ENCODE results near the gene CA12. TPM values are rescaled to one million over a fixed set of nuclear protein-coding genes. Genes with fewer than 3 reads are reported as not detected.

Gene CA12
- total RNA-seq, 2 experiments from 2014 or later = not detected

DNA sequence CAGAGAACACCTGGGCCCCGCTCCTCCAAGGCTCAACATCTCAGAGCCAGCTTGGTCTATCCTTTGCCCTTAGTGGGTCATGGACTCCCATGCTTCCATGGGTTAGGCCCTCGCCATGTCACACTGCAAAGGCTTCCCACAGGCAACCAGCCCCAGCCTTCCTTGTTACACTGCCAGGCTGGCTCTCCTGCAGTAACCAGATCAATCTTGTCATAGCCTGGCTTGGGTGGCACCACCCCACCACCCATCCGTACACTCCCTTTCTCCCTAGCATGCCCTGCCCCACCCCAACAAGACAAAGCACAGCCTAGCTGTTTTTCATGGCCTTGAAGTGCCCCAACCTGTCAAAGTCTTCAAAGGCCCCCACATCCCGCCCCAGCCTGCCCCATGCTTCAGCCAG lies 30.5 kb downstream of the CA12 start:
- Histone ChIP-seq H3K4me1 (ENCODE audit: insufficient read depth, low read length) (no peaks in the 10 kb centered on the region), H3K9me3 (ENCODE audit: control insufficient read depth in 1 of 2, insufficient read depth in 1 of 2, low read length in 2 of 2) (no peaks in the 10 kb centered on the region), H3K4me3 (ENCODE audit: low read length) (no peak overlapping the region), H3K27me3 (ENCODE audit: control insufficient read depth in 1 of 2, insufficient read depth in 2 of 2, low read length in 2 of 2) (no peaks in the 10 kb centered on the region), H3K27ac (ENCODE audit: low read depth in 1 of 2, low read length in 2 of 2) (no peak overlapping the region), H3K36me3 (ENCODE audit: insufficient read depth, low read length) (no peaks in the 10 kb centered on the region)
- Mint-ChIP-seq H3K36me3 (ENCODE audit: low read depth) (no peaks in the 10 kb centered on the region), H3K4me3 (no peak overlapping the region), H3K27ac (no peak overlapping the region), H3K9me3 (no peaks in the 10 kb centered on the region), H3K4me1 (ENCODE audit: low read depth) (no peaks in the 10 kb centered on the region), H3K27me3 (no peaks in the 10 kb centered on the region)
- ATAC-seq (ENCODE audit: poor library complexity) = no peak
- POLR2A ChIA-PET = no interaction called here
- no peak for DNase-seq
- TF ChIP-seq, protein P1, sequence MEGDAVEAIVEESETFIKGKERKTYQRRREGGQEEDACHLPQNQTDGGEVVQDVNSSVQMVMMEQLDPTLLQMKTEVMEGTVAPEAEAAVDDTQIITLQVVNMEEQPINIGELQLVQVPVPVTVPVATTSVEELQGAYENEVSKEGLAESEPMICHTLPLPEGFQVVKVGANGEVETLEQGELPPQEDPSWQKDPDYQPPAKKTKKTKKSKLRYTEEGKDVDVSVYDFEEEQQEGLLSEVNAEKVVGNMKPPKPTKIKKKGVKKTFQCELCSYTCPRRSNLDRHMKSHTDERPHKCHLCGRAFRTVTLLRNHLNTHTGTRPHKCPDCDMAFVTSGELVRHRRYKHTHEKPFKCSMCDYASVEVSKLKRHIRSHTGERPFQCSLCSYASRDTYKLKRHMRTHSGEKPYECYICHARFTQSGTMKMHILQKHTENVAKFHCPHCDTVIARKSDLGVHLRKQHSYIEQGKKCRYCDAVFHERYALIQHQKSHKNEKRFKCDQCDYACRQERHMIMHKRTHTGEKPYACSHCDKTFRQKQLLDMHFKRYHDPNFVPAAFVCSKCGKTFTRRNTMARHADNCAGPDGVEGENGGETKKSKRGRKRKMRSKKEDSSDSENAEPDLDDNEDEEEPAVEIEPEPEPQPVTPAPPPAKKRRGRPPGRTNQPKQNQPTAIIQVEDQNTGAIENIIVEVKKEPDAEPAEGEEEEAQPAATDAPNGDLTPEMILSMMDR (IDR thresholded peaks at IDR 0.05) = no peak
- CTCF ChIA-PET = no interaction called here
- intact Hi-C loops (cut with DNase I, micrococcal nuclease) = no loop called here

- no peaks in the 10 kb centered on the region for H3K27me3 Mint-ChIP-seq
- no peaks in the 10 kb centered on the region for H3K4me1 Mint-ChIP-seq (ENCODE audit: low read depth)
- Histone ChIP-seq H3K27ac (ENCODE audit: low read depth in 1 of 2, low read length in 2 of 2) (no peak overlapping the region), H3K27me3 (ENCODE audit: control insufficient read depth in 1 of 2, insufficient read depth in 2 of 2, low read length in 2 of 2) (no peaks in the 10 kb centered on the region), H3K9me3 (ENCODE audit: control insufficient read depth in 1 of 2, insufficient read depth in 1 of 2, low read length in 2 of 2) (no peaks in the 10 kb centered on the region), H3K4me3 (ENCODE audit: low read length) (no peak overlapping the region), H3K36me3 (ENCODE audit: insufficient read depth, low read length) (no peaks in the 10 kb centered on the region), H3K4me1 (ENCODE audit: insufficient read depth, low read length) (no peaks in the 10 kb centered on the region)
- H3K27ac Mint-ChIP-seq = no peak overlapping the region
- H3K9me3 Mint-ChIP-seq = no peaks in the 10 kb centered on the region
- TF ChIP-seq, protein P1 (IDR thresholded peaks at IDR 0.05) = no peak
- no peak overlapping the region for H3K4me3 Mint-ChIP-seq
- ATAC-seq (ENCODE audit: poor library complexity) (no peak), DNase-seq (no peak)
- intact Hi-C loops (cut with DNase I, micrococcal nuclease) = no loop called here
- POLR2A ChIA-PET = no interaction called here
- CTCF ChIA-PET = no interaction called here
- H3K36me3 Mint-ChIP-seq (ENCODE audit: low read depth) = no peaks in the 10 kb centered on the region
Observed at GRCh38 chr15:63350178-63350621, 31.4 kb downstream of the CA12 start.

DNA sequence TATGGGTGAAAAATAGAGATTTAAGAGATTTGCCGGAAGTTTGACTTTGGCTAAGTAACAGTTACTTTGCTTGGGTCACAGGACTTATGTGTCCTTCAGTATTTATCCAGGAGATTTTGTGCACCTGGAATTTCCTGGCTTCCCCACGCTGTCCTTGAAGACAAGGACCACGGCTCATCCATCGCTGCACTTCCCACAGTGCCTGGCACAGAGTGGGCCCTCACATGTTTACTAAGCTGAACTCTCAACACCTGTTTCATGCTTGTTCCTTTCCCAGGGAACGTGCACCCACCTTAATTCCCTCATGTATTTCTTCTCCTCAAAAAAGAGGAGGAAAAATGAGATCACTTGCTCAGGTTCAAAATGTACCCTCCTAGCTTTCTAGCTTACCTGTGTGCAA lies 32.0 kb downstream of the CA12 start:
- TF ChIP-seq, protein P1 (IDR thresholded peaks at IDR 0.05) = no peak
- no peaks in the 10 kb centered on the region for H3K9me3 Mint-ChIP-seq
- intact Hi-C loops (cut with DNase I, micrococcal nuclease) = no loop called here
- Histone ChIP-seq H3K4me3 (ENCODE audit: low read length) (no peak overlapping the region), H3K9me3 (ENCODE audit: control insufficient read depth in 1 of 2, insufficient read depth in 1 of 2, low read length in 2 of 2) (no peaks in the 10 kb centered on the region), H3K36me3 (ENCODE audit: insufficient read depth, low read length) (no peaks in the 10 kb centered on the region), H3K4me1 (ENCODE audit: insufficient read depth, low read length) (no peaks in the 10 kb centered on the region), H3K27ac (ENCODE audit: low read depth in 1 of 2, low read length in 2 of 2) (no peak overlapping the region), H3K27me3 (ENCODE audit: control insufficient read depth in 1 of 2, insufficient read depth in 2 of 2, low read length in 2 of 2) (no peaks in the 10 kb centered on the region)
- POLR2A ChIA-PET = no interaction called here
- no peak overlapping the region for H3K27ac Mint-ChIP-seq
- H3K4me1 Mint-ChIP-seq (ENCODE audit: low read depth) = no peaks in the 10 kb centered on the region
- CTCF ChIA-PET = no interaction called here
- no peak overlapping the region for H3K4me3 Mint-ChIP-seq
- no peaks in the 10 kb centered on the region for H3K27me3 Mint-ChIP-seq
- DNase-seq = no peak
- ATAC-seq (ENCODE audit: poor library complexity) = no peak
- H3K36me3 Mint-ChIP-seq (ENCODE audit: low read depth) = no peaks in the 10 kb centered on the region
